ENCODE results near the gene MAX. TPM values are rescaled to one million over a fixed set of nuclear protein-coding genes. Genes with fewer than 3 reads are reported as not detected.
A peak's percentile ranks its signal among the peaks of the same experiment; 100 is the strongest.

The MAX gene
- total and polyA plus RNA-seq, 9 donors = 26.2 to 43.7 (median 35.2) TPM

DNA sequence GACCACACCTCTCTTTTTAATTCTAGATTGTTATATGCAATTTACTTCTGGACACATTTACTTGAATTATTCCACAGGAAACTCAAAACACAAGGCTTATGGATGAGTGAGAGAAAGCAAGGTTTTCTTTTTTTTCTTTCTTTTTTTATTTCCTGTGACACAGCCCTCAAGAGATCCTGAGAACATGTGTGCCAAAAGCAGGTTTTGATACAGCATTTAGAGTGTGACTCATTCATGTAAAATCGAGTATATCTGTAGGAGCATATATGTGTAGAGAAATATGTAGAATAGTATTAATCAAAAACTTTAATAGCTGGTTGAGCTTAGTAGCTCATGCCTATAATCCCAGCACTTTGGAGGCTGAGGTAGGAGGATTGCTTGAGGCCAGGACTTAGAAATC, 4.4 kb upstream of the MAX start:
- no peaks in the 10 kb centered on the region for H3K27me3 ChIP-seq (ENCODE audit: control insufficient read depth, insufficient read depth, low read length)
- peaks cover 3% of the 10 kb centered on the region for H3K4me1 ChIP-seq (ENCODE audit: control insufficient read depth, insufficient read depth, low read length)
- no peaks in the 10 kb centered on the region for H3K9me3 ChIP-seq (replicated peaks; ENCODE audit: control insufficient read depth, low read depth, low read length)
- H3K4me3 ChIP-seq (ENCODE audit: low read length) = no peak overlapping the region
- no peak overlapping the region for H3K27ac ChIP-seq (ENCODE audit: low read length)
- DNase-seq = no peak
- no peaks in the 10 kb centered on the region for H3K36me3 ChIP-seq (ENCODE audit: control insufficient read depth, insufficient read depth, low read length)
- WGBS (ENCODE audit: insufficient coverage) = no CpG with 5 or more reads among the region's 1 CpG

DNA sequence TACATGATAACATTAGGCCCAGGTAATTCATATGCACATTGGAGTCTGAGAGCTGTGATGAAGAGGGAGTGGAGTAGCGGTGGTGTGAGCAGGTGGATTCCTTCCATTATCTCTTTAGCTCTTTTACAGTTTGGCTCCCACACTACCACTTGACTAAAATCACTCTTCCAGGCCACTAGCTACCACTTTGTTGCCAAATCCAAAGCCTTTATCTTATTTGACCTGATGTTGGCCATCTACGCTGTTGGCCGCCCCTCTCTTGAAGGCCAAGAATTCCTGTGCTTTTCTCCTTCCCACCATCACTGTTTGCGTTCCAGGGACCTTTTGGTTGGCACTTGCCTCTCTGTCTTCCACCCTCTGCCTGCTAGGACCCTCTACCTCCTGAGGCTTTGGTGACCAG, 4.0 kb upstream of the MAX start:
- 89% methylated on average over 3 of the region's 4 CpGs for WGBS (ENCODE audit: insufficient coverage)
- Histone ChIP-seq H3K36me3 (ENCODE audit: control insufficient read depth, insufficient read depth, low read length) (no peaks in the 10 kb centered on the region), H3K27ac (ENCODE audit: low read length) (no peak overlapping the region), H3K9me3 (replicated peaks; ENCODE audit: control insufficient read depth, low read depth, low read length) (no peaks in the 10 kb centered on the region), H3K4me3 (ENCODE audit: low read length) (no peak overlapping the region), H3K4me1 (ENCODE audit: control insufficient read depth, insufficient read depth, low read length) (peaks cover 3% of the 10 kb centered on the region), H3K27me3 (ENCODE audit: control insufficient read depth, insufficient read depth, low read length) (no peaks in the 10 kb centered on the region)
- no peak for DNase-seq

GRCh38 chr14:65104791-65105190, 2.5 kb upstream of the MAX start:
- Histone ChIP-seq H3K27me3 (ENCODE audit: control insufficient read depth, insufficient read depth, low read length) (no peaks in the 10 kb centered on the region), H3K4me1 (ENCODE audit: control insufficient read depth, insufficient read depth, low read length) (peaks cover 6% of the 10 kb centered on the region), H3K4me3 (ENCODE audit: low read length) (no peak overlapping the region), H3K27ac (ENCODE audit: low read length) (no peak overlapping the region), H3K9me3 (replicated peaks; ENCODE audit: control insufficient read depth, low read depth, low read length) (no peaks in the 10 kb centered on the region), H3K36me3 (ENCODE audit: control insufficient read depth, insufficient read depth, low read length) (peaks cover 2% of the 10 kb centered on the region)
- WGBS (ENCODE audit: insufficient coverage) = no CpG with 5 or more reads among the region's 3 CpGs
- no peak for DNase-seq

DNA sequence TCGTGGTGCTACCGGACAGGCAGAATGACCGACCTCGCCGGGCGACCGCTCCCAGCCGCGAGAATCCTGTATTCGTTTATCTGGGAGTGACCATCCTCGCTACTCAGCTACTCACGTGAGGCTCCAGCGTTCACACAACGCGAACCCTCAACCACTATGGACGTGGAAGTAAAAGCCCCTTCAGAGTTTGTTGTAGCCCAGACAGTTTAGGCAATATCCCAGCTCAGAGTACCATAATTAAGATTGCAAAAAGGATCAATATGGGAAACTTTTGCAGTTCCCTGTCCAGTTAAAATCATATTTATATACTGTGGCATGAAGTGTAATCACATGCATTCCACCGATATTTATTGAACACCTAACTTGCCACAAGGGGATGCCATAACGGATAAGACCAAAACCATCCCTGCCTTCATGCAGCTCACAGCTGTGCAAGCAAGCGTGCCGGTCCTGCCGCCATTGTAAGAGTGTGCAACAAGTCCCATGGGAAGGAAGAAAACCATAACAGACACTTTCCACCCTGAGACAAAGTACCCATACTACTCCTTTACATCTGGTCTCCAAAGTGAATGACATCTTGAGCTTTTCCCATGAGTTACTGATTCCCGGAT, 938 bp upstream of the MAX start:
- Histone ChIP-seq H3K27me3 (ENCODE audit: control insufficient read depth, insufficient read depth, low read length) (no peaks in the 10 kb centered on the region), H3K4me1 (ENCODE audit: control insufficient read depth, insufficient read depth, low read length) (peaks cover 6% of the 10 kb centered on the region), H3K36me3 (ENCODE audit: control insufficient read depth, insufficient read depth, low read length) (peaks cover 2% of the 10 kb centered on the region), H3K27ac (ENCODE audit: low read length) (peak overlapping the region; percentile 84), H3K4me3 (ENCODE audit: low read length) (peak overlapping the region; percentile 84), H3K9me3 (replicated peaks; ENCODE audit: control insufficient read depth, low read depth, low read length) (no peaks in the 10 kb centered on the region)
- 10% methylated on average over 4 of the region's 22 CpGs for WGBS (ENCODE audit: insufficient coverage)
- peak; percentile 33 for DNase-seq

DNA sequence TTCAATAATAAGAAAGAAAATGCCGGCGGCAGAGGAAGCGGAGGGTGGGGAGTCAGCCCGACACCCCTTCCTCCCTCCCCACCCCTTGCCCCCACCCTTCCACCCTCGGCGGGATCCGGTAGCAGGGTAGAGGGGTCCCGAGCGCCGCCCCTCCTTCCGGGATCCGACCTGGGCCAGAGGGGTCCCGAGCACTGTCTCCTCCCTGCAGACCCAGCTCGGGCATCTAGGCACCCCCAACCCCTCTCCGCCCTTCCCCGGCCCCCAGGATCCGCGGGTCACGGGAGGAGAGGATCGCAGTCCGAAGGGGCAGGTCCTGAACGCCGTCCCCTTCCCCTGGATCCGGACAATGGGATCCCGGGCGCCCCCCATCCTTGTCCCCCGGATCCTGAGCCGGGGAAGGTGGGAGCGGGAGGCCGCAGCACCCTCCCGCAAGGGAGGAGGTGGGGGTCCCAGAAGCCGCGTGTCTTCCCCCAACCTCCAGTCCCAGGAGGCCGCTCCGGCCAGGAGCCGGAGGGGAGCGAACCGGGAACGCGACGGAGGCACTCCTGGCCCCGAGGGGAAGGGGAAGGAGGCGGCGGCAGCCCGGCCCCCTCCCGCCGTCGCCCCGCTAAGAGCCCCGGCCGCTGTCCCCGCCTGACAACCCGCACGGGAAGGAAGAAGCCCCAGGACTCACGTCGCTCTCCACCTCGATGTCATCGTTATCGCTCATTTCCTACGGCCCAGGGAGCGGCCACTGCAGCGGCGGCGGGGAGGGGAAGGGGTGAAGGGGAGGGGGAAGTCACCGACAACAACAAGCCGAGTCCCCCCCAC, 481 bp downstream of the MAX start:
- peak overlapping the region; percentile 91 for H3K27ac ChIP-seq (ENCODE audit: low read length)
- H3K9me3 ChIP-seq (replicated peaks; ENCODE audit: control insufficient read depth, low read depth, low read length) = no peaks in the 10 kb centered on the region
- peaks cover 2% of the 10 kb centered on the region for H3K36me3 ChIP-seq (ENCODE audit: control insufficient read depth, insufficient read depth, low read length)
- WGBS (ENCODE audit: insufficient coverage) = 0% methylated on average over 37 of the region's 66 CpGs
- peak overlapping the region; percentile 97 for H3K4me3 ChIP-seq (ENCODE audit: low read length)
- no peaks in the 10 kb centered on the region for H3K27me3 ChIP-seq (ENCODE audit: control insufficient read depth, insufficient read depth, low read length)
- peaks cover 7% of the 10 kb centered on the region for H3K4me1 ChIP-seq (ENCODE audit: control insufficient read depth, insufficient read depth, low read length)
- peak; percentile 41 for DNase-seq

DNA sequence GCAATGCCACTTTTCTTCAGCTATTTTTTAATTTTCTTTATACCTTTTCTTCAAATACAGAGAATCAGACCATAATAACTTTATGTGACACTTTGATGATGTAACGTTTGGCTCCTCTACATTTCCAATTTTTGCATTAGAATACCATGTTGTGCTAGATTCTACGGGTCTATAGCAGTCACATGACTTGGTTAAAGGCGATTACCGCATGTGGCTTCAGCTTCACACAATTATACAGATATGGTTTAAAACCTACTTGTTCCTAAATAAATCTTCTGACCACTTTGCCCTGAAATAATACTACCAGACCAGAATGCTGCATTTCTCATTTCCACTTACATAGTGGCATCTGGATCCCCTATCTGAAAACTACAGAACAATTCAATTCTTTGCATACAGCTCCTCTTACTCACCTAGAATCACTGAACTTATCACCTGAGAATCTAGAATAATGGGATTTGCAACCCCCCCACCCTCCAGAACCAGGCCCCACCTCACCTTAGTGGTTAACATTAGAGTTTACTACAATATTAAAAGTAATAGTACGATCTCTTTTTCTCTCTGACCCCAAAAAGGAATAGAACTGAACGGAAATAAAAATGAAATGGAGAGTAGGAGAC, 1.3 kb downstream of the MAX start:
- Histone ChIP-seq H3K4me3 (ENCODE audit: low read length) (peak overlapping the region; percentile 97), H3K27me3 (ENCODE audit: control insufficient read depth, insufficient read depth, low read length) (no peaks in the 10 kb centered on the region), H3K27ac (ENCODE audit: low read length) (peak overlapping the region; percentile 91), H3K4me1 (ENCODE audit: control insufficient read depth, insufficient read depth, low read length) (peaks cover 14% of the 10 kb centered on the region), H3K36me3 (ENCODE audit: control insufficient read depth, insufficient read depth, low read length) (peaks cover 5% of the 10 kb centered on the region), H3K9me3 (replicated peaks; ENCODE audit: control insufficient read depth, low read depth, low read length) (no peaks in the 10 kb centered on the region)
- no CpG with 5 or more reads among the region's 6 CpGs for WGBS (ENCODE audit: insufficient coverage)
- DNase-seq = no peak

DNA sequence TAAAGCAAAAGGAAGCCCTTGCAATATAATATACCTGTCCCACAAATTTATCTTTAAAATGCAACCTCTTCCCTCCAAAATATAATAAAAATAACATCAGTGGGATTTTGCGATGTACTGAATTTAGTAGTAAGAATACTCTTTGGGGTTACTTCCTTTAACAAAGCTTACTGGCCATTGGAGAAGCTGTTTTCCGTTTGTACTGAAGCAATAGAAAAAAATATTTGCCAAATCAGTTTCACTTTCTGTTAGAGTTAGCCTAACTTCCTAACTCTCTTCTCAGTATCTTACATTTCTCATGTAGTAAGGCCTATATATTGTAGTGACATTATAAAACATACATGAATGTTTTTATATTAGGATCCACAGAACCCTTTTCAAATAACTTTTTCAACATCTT, 3.7 kb downstream of the MAX start:
- no peaks in the 10 kb centered on the region for H3K27me3 ChIP-seq (ENCODE audit: control insufficient read depth, insufficient read depth, low read length)
- DNase-seq = peak; percentile 55
- peaks cover 17% of the 10 kb centered on the region for H3K36me3 ChIP-seq (ENCODE audit: control insufficient read depth, insufficient read depth, low read length)
- peaks cover 21% of the 10 kb centered on the region for H3K4me1 ChIP-seq (ENCODE audit: control insufficient read depth, insufficient read depth, low read length)
- no CpG with 5 or more reads among the region's 2 CpGs for WGBS (ENCODE audit: insufficient coverage)
- no peak overlapping the region for H3K4me3 ChIP-seq (ENCODE audit: low read length)
- H3K9me3 ChIP-seq (replicated peaks; ENCODE audit: control insufficient read depth, low read depth, low read length) = no peaks in the 10 kb centered on the region
- peak overlapping the region; percentile 33 for H3K27ac ChIP-seq (ENCODE audit: low read length)

- Histone ChIP-seq H3K36me3 (ENCODE audit: control insufficient read depth, insufficient read depth, low read length) (peaks cover 34% of the 10 kb centered on the region), H3K4me3 (ENCODE audit: low read length) (no peak overlapping the region), H3K27me3 (ENCODE audit: control insufficient read depth, insufficient read depth, low read length) (no peaks in the 10 kb centered on the region), H3K27ac (ENCODE audit: low read length) (peak overlapping the region; percentile 62), H3K9me3 (replicated peaks; ENCODE audit: control insufficient read depth, low read depth, low read length) (no peaks in the 10 kb centered on the region), H3K4me1 (ENCODE audit: control insufficient read depth, insufficient read depth, low read length) (peaks cover 18% of the 10 kb centered on the region)
- no peak for DNase-seq
- 50% methylated on average over 3 of the region's 6 CpGs for WGBS (ENCODE audit: insufficient coverage)
Measured at GRCh38 chr14:65096323-65097089, 5.8 kb downstream of the MAX start.

- H3K27me3 ChIP-seq (ENCODE audit: control insufficient read depth, insufficient read depth, low read length) = no peaks in the 10 kb centered on the region
- no peaks in the 10 kb centered on the region for H3K9me3 ChIP-seq (replicated peaks; ENCODE audit: control insufficient read depth, low read depth, low read length)
- peaks cover 38% of the 10 kb centered on the region for H3K36me3 ChIP-seq (ENCODE audit: control insufficient read depth, insufficient read depth, low read length)
- H3K4me3 ChIP-seq (ENCODE audit: low read length) = no peak overlapping the region
- H3K4me1 ChIP-seq (ENCODE audit: control insufficient read depth, insufficient read depth, low read length) = peaks cover 15% of the 10 kb centered on the region
- peak overlapping the region; percentile 62 for H3K27ac ChIP-seq (ENCODE audit: low read length)
- peak; percentile 94 for DNase-seq
- WGBS (ENCODE audit: insufficient coverage) = 0% methylated on average over 1 of the region's 3 CpGs
Measured at GRCh38 chr14:65095633-65096205, 6.6 kb downstream of the MAX start.
